T-helper 2 cell (primary cell): ENCODE results near the gene RBM33.

Experiments
- DNase-seq, 5 experiments: peaks; one replicate each; pipeline versions ENCODE4 v3.0.0 to v3.0.0-alpha.2; 2012 to 2022

Gene RBM33

DNA sequence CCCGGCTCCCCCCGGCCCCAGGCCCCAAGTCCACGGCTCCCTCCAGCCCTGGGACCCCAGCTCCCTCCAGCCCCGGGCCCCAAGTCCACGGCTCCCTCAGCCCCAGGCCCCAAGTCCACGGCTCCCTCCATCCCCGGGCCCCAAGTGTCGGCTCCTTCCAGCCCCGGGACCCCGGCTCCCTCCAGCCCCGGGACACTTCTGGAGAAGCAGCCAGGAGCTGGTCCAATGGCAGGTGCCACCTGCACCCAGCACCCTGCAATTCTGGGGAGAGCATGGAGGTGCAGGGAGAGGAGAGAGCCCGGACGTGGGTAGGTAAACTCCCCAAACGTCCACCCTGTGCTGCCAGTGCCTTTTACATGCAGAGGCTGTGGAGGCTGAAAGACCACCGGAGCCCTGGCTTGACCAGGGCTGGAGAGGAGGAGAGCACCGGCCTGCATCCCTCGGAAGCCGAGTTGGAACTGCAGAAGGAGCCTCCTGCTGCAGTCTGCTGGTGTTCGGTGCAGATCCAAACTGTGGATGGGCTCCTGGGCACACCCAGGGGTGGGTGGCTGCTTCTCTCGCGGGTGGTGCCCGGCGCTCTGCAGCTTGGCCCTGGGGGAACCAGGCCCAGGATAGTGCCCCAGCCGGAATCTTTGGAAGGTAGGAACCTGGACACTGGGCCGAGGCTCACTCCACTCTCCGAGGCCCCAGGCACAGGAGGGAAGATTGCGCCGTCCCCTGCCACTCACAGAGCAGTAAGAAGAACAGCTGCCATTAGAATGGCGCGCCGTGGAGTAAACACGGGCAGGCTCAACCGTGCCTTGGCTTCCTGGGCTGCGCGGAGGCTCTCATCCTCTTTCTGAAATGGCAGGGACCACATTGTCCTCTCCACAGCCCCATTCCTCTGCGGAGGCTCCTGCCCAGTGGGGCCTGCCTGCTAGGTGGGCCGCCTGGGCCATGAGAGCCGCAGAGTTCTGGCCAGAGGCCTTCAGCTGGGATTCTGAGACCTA lies 153.1 kb downstream of the RBM33 start:
- DNase-seq = no peak

DNA sequence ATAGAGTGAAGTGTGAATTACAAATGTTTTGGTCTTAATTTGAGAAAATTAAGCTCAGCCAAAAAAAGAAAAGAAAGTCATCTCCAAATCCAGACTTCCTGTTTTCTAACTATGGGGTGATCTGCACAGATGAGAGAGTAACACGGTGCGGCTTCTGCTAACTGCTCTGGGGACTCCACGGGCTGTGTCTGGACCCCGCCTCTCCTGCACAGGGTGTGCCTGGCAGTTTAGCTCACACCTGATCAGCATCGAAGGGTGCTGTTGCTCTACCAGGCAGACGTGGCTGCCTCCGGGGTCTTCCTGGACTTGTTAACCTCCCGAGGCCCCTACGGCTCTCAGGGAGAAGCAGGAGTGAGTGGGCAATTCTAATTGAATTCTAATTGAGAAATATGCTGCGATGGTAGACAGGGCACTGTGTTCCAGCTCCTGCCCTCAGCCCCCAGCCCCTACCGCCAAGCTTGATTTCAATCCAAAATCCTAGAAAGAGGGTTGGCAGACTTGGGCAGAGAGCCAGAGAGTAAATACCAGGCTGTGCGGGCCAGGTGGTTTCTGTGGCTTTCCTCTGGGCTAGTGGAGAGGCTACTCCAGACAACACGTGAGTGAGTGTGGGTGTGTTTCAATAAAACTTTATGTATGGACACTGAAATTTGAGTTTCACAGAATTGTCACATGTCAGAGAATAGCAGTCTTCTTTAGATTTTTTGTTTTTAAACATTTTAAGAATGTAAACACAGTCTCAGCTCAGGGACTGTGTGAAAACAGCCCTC lies 154.4 kb downstream of the RBM33 start:
- no peak for DNase-seq

DNA sequence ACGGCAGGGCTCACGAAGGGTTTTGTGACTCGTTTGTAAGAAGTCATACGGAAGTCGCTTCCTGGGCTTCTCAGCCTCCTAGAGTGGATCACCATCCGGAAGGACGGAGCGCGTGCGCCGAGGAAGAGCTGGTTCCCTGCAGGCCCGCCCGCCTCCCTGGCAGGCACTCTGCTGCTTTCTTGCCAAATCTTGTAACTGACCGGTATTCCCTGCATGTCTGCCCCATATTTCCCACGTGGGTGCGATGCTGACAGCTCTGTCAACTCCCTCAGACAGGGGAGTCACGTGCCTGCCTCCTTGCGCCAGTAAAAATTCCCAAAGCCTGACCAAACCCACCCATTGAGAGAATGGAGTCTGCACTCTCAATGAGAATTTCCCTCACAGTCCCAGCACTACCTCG lies 155.1 kb downstream of the RBM33 start:
- no peak for DNase-seq

DNA sequence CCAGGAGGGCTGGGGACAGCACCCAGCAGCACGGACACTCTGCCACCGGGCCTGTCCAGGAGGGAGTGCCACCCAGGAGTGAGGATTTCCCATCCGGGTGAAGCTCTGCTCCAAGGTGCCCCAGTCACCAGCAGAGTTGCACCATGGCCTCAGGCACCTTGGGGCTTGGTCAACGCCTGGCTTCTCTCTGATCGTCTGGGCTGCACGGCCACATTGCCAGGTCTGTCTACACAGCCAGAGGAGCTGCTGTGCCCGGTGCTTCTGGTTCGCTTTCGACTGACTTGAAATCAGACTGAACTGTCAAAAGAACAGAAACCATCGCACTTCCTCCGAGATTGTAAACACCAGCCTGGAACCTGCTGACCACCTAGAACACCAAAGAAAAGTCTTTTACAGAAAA lies 155.8 kb downstream of the RBM33 start:
- no peak for DNase-seq

DNA sequence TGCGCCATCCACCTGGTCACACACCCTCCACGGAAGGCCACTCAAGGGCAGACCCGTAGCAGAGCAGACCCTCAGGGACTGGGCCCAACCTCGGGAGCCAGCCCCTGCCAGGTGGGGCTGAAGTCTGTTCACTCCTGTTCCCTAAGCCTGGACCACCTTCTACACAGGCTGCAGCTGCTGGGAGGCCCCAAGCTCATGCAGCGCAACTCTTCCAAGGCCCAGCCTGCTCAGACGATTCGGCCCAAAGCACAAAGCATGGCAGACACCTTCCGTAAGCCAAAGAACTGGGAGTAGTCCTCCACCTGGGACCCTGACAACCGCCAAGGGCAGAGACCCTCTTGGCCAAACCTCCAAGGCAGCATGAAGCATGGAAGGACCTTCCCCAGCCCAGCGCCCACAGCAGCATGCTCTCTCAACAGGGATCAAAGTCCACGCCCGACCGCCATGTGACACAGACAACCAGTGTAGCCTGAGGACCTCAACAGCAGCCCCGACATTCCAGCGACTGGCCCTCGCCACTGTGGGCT lies 156.3 kb downstream of the RBM33 start:
- no peak for DNase-seq

DNA sequence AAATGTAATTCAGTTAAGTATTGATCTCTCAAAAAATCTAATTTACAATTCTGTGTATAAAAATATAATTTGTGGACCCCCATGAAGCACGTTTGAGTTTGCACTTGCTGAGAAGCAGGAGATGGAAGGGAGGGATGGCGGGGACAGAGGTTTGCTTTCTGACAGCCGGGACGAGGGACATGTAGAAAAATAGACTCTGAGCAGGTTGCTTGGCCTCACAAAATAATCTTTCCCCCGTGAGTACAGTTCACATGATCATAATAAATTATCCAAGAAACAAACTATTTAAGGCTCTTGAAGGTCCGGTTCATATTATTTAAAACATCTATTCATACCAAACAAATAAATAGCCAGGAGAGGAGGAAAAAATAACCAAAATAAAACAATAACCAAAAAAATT lies 157.8 kb downstream of the RBM33 start:
- DNase-seq = no peak

DNA sequence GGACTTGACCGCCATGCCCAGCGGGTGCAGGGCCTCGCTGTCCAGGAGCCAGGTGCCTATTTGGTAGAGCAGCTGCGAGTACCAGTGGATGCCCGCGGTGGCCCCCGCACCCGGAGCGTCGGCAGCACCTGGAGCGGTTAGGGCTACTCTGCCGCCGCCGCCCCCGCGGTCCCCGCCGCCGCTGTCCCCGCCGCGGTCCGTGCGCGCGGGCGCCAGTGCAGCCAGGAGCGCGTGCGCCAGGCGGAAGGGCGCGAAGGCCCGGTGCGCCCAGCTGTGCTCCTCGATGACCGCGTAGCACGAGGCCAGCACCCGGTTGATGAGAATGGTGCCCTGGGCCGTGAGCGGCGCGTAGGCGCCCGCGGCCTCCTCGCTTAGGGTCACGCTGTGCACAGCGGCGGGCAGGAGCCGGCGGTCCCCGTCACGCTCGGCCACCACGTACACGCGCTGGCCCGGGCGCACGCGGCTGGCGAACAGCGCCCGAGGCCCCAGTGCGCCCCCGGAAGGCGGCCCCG lies 158.5 kb downstream of the RBM33 start:
- no peak for DNase-seq

DNA sequence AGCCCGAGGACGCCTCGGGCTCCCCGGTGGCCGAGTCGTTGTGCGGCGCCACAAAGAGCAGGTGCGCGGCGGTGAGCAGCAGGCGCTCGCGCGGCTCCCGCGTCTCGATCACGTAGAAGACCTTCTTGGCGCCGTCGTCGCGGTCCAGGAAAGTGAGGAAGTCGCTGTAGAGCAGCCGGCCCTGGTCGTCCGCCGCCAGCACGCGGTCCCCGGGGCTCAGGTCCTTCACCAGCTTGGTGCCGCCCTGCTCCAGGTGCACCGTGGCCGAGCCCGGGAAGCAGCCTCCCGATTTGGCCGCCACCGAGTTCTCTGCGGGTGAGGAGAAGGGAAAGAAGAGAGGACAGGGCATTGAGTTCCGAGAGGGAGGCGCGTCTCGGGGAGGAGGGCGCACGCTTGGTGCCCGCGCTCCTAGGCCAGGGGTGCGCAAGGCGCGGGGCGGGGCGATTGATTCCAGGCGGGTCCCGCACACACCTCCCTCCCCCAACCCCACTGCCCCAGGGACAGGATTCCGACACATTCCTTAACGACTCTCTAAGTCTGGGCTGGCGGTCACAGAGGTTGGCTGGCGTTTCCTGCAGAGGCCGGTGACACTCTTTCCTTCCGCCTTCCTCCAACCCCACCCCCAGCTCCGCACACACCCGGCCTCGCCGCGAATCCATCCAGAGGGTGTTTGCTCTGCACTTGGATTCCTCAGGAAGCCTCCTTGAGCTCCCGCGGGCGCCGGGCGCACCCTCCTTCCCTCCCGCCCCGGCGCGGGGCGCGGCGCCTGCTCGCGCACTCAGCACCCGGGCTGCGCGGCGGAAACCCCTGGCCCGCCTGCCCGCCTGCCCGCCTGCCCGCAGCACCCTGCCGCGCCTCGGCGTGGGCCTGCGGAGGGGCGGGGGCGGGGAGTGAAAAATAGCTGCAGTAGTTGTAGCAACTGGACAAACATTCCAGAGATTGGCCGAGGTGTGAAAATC lies 159.2 kb downstream of the RBM33 start:
- DNase-seq = peak in 1 of 5 experiments; percentile 38

DNA sequence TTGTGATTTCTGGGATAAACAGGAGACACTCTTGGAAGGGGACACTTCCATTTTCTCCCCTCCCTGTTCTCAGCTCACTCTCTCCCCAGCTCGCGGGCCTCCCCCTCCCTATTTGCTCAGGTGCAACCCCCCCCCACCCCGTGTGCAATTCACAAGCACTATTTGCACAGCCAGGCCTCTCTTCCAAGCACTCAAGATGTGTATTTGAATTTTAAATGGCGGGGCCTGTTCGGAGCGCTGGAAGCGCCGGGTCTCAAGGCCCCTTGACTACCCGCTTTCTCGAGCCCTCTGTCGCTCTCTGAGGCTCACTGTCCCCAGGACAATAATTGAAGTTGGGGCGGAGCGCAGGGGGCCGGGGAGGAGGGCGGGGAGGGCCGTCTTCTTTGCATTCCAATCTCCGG lies 160.0 kb downstream of the RBM33 start:
- no peak for DNase-seq

DNA sequence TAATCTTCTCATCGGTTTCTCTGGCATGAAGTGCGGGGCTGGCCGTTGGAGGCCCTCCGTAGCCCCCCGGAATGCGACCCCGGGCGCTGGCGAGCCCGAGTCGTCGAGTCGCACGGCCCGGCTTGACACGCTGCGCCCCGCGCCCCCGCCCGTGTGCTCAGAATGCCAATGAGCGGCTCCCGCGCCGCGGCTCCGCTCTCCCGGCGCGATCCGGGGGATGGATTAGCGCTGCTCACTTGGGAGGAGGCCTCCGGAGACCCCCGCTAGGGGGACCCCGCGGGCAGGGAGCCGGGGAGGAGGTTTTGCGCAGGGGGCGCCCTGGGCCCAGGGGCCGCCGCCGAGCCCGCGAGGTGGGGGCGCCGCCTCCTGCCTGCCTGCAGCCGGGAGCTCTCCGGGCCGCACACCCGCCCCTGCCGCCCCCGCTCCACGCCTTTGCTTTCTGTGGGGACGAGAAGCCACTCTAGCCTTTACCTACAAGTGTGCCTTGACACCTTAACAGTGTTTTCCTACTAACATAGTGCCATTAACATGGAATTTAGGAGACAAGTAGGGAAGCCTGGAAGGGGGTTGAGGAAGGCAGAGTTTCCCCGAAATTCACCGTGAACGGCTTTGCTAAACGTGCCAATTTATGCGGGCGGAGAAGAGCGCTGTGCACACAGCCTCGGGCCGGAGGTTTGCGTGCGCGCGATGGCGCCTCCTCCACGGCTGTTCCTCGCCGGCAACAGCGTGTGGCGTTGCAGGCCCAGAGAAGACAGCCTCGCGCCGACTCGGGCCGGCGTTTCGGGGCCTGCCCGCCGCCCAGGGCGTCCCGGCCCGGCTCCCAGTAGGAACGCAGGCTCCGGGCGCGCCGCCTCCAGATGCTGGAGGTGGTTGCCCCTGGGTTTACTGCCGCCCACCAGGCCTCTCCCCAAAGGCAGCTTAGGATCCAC lies 160.7 kb downstream of the RBM33 start:
- DNase-seq = peak in 3 of 5 experiments; percentile 19 to 73 (median 38)

DNA sequence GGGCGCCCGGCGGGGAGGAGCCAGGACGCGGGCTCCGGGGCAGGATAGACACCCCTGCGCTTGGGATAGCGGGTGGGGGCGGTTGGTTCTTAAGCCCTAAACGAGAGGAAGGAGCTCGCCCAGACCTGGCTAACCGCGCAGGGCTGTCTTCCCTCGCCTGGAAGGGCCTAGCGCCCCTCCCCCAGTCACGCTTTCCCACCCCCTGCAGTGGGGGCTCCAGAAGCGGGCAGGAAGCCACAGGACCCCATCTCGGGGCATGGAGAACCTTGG lies 161.3 kb downstream of the RBM33 start:
- no peak for DNase-seq

DNA sequence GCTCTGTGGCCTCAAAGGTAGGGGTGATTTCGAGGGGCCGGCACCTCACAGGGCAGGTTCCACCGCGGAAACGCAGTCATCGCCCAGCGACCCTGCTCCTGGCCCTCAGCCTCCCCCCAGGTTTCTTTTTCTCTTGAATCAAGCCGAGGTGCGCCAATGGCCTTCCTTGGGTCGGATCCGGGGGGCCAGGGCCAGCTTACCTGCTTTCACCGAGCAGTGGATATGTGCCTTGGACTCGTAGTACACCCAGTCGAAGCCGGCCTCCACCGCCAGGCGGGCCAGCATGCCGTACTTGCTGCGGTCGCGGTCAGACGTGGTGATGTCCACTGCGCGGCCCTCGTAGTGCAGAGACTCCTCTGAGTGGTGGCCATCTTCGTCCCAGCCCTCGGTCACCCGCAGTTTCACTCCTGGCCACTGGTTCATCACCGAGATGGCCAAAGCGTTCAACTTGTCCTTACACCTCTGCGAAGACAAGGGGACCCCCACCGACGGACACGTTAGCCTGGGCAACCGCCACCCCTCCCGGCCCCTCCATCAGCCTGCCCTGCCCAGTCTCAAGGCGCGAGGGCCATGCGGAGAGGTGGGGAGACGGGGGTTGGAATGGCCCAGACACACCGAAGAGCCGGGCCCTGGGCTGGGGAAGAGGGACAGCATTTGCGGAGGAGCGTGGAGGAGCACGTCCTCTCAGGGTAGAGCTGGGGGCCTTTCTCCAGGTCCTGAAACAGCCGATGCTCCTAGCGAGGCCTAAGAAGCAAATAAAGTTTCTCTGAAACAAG lies 161.8 kb downstream of the RBM33 start:
- no peak for DNase-seq

DNA sequence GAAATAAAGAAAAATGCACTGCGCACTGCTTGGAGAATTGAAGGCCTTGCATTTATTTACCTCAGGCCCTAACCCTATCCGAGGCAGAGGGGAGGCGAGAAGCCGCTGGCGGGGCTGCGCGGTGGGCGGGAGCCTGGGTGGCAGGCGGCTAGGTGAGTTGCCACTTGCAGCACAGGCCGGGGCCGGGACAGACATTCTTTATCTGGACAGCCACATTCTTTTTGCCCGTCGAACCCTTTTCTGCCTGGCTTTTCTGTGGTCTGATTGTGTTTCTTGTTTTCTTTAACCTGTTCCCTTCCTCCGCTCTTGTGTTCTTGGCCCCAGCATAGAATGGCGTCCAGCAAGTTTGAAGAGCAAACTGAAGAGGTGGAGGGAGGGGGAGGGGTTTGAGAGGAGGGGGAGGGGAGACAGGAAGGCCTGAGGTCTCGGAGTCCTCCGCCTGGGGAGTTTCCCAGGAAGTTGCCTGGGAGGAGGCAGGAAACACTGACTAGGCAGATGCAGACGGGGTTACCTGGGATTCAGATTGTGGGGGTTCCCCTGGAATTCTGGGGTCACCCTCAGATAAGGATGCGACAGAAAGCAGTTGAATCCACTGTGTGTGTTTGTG lies 162.7 kb downstream of the RBM33 start:
- no peak for DNase-seq

DNA sequence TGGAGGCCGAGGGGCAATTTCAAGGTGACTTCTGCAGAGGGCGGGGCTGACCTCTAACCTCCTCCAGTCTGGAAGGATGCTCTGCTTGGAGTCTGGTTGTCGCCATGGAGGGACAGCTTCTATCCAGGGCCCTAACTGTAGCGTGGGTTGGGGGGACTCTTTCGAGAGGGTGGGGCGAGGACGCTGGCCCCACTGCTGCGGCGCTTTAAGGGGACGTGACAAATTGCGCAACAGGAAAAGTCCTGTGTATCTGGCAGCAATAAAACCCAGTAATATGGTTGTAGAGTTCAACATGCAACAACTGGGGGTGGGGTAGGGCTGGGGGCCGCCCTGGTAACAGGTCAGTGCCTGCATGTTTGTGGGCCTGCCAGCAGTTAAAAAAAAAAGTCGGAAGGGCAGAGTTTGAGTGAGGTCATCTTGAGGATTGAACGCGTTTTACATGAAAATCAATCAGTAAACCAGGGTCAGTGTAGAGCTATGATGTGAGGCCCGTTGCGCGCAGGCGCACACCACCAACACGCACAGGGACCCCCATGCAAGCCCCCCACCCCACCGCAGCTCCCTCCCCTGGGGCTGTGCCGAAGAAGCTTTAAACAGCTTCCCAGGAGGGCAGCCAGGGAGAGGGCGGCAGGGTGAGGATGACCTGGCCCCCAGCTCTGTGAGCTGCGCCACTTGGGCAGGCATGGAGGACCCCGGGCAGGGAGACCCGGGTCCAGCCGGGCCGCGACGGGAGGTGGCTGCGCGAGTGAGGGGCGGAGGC lies 163.5 kb downstream of the RBM33 start:
- DNase-seq = no peak

DNA sequence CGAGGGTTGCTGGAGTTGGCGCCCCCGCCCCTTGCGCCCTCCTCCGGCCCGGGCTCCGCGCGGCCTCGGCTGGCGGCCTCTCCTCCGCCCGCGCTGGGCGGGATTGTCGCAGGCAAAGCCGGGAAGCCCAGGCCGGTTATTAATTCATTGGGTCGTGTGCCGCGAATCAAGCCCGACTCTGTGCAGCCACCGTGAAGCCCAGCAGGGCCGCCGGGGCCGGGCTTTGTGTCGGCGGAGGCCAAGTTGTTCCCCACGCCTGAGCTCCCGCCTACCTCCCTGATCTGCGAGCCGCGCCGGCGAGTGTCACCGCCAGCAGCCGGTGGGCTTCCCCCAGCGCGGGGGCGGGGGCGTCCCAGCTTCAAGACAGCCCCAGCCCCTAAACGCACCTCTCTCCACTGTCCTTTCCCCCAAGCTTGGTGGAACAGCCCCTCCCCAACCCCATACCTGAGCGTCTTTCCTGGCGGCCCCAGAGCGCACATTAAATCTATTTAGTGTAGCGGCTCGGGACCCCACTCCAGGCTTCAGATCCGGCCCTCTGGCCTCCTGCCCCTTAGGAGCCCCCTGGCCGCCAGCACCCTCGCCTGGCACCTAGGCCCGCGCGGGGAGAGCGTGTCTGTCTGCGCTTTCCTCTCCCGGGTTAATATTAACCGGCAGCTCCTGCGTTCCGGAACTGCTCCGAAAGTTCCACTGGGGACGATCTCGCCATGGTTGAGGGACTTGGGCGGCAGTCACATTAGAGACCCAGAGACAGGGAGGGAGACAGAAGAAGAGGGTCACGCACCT lies 164.3 kb downstream of the RBM33 start:
- no peak for DNase-seq

DNA sequence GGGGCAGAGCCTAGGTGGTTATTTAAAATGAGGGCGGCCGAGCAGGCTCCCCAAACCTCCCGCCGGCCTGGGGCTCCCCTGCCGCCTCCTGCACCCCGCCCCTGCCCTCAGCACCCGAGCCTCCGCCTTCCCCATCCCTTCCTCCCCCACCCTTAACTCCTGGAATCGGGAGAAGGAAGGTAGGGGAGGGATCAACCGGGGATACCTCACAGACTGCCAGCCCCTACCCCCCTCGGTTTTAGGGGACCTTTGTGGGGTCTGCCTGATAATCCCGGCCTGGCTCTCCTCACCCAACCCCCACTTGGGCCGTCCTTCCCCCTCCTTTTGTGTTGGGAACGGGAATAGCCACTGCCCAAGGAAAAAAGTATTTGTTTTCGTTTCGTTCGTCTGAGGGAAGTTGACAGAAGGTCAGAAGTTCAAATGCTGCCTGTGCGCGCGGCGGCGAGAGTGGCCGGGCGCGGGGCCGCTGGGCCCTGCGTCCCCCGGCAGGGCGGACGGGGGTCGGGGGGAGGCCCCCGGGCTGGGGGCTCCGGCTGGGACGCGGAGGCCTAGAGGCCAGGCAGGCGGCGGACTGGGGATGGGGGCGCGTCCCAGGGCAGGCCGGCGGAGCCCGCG lies 165.0 kb downstream of the RBM33 start:
- DNase-seq = no peak

DNA sequence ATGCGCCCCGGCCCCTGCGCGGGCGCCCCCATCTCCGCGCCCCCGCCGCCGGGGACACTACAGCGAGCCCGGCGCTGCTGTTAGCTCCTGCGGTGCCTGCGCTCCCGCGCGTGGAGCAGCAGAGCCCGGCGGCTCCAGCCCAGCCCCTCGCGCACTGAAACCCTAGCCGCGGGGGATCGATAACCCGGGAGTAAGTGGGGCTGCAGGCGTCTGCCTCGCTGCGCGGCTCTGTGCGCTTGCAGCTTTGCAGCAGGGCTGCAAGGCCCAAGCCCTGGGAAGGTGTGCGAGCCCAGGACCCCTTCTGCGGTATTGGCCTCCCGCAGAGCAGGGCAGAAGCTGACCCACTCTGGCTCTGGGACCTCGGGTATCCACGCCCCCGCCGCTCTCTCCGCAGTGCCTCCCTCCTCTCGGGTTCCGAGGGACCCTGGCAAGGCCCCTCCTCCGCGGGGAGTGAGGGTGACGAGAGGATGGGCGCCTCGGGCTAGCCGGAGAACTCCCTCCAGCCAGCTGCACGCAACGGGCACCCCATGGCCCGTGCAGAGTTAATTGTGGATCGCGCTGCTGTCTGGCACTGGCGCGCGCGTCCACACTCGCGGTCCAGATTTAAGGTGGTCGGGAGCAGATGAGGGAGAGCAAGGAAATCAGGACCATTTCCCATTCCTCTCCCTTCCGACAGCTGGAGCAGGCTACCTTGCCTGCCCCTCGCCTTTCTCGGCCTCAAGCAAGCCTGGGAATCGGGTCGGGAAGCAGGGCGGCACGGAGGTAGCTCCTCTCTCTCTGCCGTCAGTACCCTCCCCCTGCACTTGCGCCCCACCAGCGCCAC lies 165.7 kb downstream of the RBM33 start:
- DNase-seq = no peak
